MM.1S (cell line): ENCODE data around the gene XPNPEP1.

ENCODE experiments used
- CTCF ChIP-seq: fragments of 300-600 bp; sonication (generic); IDR thresholded peaks from 2 replicates; pipeline ENCODE4 v1.5.1; 2016; ENCODE audit warnings: antibody characterized with exemption, low read length, mixed read lengths
- EZH2 ChIP-seq: fragments of 300-600 bp; sonication (generic); optimal IDR thresholded peaks from 2 replicates; pipeline ENCODE3; 2017; ENCODE audit warnings: low read depth, mild to moderate bottlenecking, antibody characterized with exemption, low read length, mixed read lengths
- EZH2phosphoT487 ChIP-seq: fragments of 300-600 bp; sonication (generic); IDR thresholded peaks from 2 replicates; pipeline ENCODE4 v1.6.1; 2018; ENCODE audit warnings: antibody characterized with exemption, low read length

GRCh38 chr10:109862738-109863137, 60.6 kb downstream of the XPNPEP1 start:
- TF ChIP-seq CTCF, result no peak
- no peak for TF ChIP-seq EZH2phosphoT487
- TF ChIP-seq EZH2, result no peak
